ENCODE measurements around the gene SARS2.

GRCh38 chr19:38915329-38916321 lies 14.9 kb downstream of the SARS2 start:
- TF ChIP-seq CTCF (IDR thresholded peaks at IDR 0.05; ENCODE audit: insufficient read depth, low read length, poor library complexity, severe bottlenecking) (no peak), EZH2phosphoT487 (conservative IDR thresholded peaks at IDR 0.05; ENCODE audit: low read length) (no peak)
